Glutamatergic neuron (in vitro differentiated cells): ENCODE results near the gene ARL14. TPM values are rescaled to one million over a fixed set of nuclear protein-coding genes. Genes with fewer than 3 reads are reported as not detected.
A peak's percentile ranks its signal among the peaks of the same experiment; 100 is the strongest.
"Not testable (repeated sequence)": the region's sequence is repeated elsewhere in the genome, so short reads cannot be mapped to it uniquely, and the experiment has no call there.

Source experiments
- DNase-seq: peaks from one replicate; pipeline ENCODE4 v3.0.0; 2022
- H3K27ac Mint-ChIP-seq: one replicate; pipeline ENCODE4 v1.8.0; 2020; ENCODE audit warnings: mild to moderate bottlenecking, mixed read lengths, inconsistent platforms; ENCODE audit not compliant: unreplicated experiment
- H3K27me3 Mint-ChIP-seq: one replicate; pipeline ENCODE4 v1.8.0; 2020; ENCODE audit warnings: mild to moderate bottlenecking, moderate library complexity, mixed read lengths, inconsistent platforms; ENCODE audit not compliant: unreplicated experiment
- H3K36me3 Mint-ChIP-seq: one replicate; pipeline ENCODE4 v1.8.0; 2020; ENCODE audit warnings: mild to moderate bottlenecking, mixed read lengths, inconsistent platforms; ENCODE audit not compliant: unreplicated experiment
- H3K4me1 Mint-ChIP-seq: one replicate; pipeline ENCODE4 v1.8.0; 2020; ENCODE audit warnings: mild to moderate bottlenecking, low read depth, mixed read lengths, inconsistent platforms; ENCODE audit not compliant: unreplicated experiment
- H3K4me3 Mint-ChIP-seq: one replicate; pipeline ENCODE4 v1.8.0; 2020; ENCODE audit warnings: mild to moderate bottlenecking, mixed read lengths, inconsistent platforms; ENCODE audit not compliant: unreplicated experiment
- H3K9me3 Mint-ChIP-seq: one replicate; pipeline ENCODE4 v1.8.0; 2020; ENCODE audit warnings: mild to moderate bottlenecking, moderate library complexity, mixed read lengths, inconsistent platforms; ENCODE audit not compliant: unreplicated experiment
- total RNA-seq: library from RNA; stranded (reverse); fragmentation: NEBNext Ultra II Directional; extraction: Animal tissue kit (Norgen Biotek cat#: 25700); gene quantifications from one replicate; pipeline ENCODE4 v1.2.1, GENCODE V29; 2021; ENCODE audit not compliant: unreplicated experiment
- TF ChIP-seq, protein P1 (sequence below): fragments of 200-600 bp; sonication (generic); IDR thresholded peaks from one replicate; pipeline ENCODE4 v1.5.0; 2021; ENCODE audit not compliant: partially characterized antibody, unreplicated experiment

Gene ARL14
- total RNA-seq, 1 donor from 2014 or later, result not detected

DNA sequence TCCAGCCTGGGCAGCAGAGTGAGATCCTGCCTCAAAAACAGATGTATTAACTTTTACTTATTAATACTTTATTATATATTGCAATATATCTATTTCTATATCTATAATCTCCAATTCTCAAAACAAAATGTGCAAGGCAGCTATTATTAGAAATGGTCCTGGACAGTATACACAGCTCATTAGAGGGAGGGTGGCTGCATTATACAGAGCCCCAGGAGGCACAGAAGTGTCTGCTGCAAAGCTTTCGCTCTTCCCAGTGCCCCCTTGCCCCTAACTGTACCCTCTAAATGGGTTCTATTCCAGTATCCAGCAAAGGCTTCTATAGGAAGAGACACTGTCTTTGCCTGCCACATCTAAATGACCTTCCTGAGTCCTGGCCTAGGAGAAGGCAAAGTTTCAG is 24.5 kb downstream of the ARL14 start:
- no peaks in the 10 kb centered on the region for H3K9me3 Mint-ChIP-seq
- H3K27ac Mint-ChIP-seq, result no peak overlapping the region
- H3K27me3 Mint-ChIP-seq, result peaks cover 1% of the 10 kb centered on the region
- H3K4me1 Mint-ChIP-seq, result peaks cover 3% of the 10 kb centered on the region
- TF ChIP-seq, protein P1, sequence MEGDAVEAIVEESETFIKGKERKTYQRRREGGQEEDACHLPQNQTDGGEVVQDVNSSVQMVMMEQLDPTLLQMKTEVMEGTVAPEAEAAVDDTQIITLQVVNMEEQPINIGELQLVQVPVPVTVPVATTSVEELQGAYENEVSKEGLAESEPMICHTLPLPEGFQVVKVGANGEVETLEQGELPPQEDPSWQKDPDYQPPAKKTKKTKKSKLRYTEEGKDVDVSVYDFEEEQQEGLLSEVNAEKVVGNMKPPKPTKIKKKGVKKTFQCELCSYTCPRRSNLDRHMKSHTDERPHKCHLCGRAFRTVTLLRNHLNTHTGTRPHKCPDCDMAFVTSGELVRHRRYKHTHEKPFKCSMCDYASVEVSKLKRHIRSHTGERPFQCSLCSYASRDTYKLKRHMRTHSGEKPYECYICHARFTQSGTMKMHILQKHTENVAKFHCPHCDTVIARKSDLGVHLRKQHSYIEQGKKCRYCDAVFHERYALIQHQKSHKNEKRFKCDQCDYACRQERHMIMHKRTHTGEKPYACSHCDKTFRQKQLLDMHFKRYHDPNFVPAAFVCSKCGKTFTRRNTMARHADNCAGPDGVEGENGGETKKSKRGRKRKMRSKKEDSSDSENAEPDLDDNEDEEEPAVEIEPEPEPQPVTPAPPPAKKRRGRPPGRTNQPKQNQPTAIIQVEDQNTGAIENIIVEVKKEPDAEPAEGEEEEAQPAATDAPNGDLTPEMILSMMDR, result no peak
- DNase-seq, result no peak
- no peaks in the 10 kb centered on the region for H3K36me3 Mint-ChIP-seq
- H3K4me3 Mint-ChIP-seq, result no peak overlapping the region

GRCh38 chr3:160702290-160702689 is 25.3 kb downstream of the ARL14 start:
- Mint-ChIP-seq H3K4me1 (peaks cover 8% of the 10 kb centered on the region), H3K4me3 (no peak overlapping the region), H3K9me3 (no peaks in the 10 kb centered on the region), H3K36me3 (no peaks in the 10 kb centered on the region), H3K27me3 (peaks cover 1% of the 10 kb centered on the region), H3K27ac (no peak overlapping the region)
- DNase-seq, result no peak
- TF ChIP-seq, protein P1, result no peak

DNA sequence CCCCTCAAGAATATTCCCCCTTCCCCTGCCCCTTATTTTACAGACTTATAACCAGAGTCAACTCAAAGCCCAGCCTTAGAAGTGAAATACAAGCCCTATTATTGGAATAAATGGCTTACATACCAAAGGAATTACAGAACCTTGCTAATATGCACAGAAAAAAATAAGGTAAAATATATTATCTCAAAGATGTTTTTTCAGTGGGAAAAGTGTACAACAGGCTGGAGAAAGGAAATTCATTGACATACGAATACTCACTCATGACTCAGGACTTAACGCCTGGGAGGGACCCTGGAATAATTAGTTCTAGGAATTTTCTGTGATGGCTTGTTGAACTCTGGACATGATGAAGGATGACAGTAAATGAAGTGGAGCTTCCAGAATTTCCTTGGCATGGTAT is 27.0 kb downstream of the ARL14 start:
- peaks cover 8% of the 10 kb centered on the region for H3K4me1 Mint-ChIP-seq

DNA sequence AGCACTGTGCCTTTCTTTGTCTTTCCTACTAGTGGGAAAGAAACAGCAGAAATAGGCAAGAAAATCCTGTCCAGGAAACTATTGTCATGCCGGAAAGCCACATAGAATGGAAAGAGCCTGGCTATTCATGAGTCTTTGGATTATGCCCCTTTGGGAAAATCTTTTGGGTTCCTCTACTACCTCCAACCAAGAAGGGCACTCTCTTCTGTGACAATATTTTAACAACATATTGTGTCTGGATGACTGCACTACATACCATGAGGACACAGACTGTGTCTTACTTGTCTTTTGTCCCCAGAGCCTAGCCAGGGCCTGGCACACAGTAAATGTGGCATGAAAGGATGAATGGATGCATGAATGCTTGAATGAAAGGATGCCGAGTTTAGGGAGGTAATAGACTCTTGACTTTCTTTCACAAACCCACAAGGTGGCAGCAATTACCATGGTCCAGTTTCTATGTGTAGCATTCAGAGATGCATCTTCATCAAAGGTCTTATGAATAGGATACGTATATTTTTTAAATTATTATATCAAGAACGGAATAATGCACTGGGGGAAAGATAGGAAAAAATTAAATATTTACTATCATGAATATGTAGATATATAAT is 30.3 kb downstream of the ARL14 start:
- TF ChIP-seq, protein P1, result peak; percentile 41
- H3K4me1 Mint-ChIP-seq, result peaks cover 8% of the 10 kb centered on the region
- no peak overlapping the region for H3K27ac Mint-ChIP-seq
- no peaks in the 10 kb centered on the region for H3K9me3 Mint-ChIP-seq
- DNase-seq, result no peak
- H3K27me3 Mint-ChIP-seq, result no peaks in the 10 kb centered on the region
- no peak overlapping the region for H3K4me3 Mint-ChIP-seq
- H3K36me3 Mint-ChIP-seq, result no peaks in the 10 kb centered on the region

More for the DNA sequence above, 27.0 kb downstream of the ARL14 start:
- H3K4me3 Mint-ChIP-seq, result no peak overlapping the region
- no peaks in the 10 kb centered on the region for H3K36me3 Mint-ChIP-seq
- no peak for DNase-seq
- TF ChIP-seq, protein P1, result no peak
- H3K9me3 Mint-ChIP-seq, result no peaks in the 10 kb centered on the region
- peaks cover 1% of the 10 kb centered on the region for H3K27me3 Mint-ChIP-seq
- H3K27ac Mint-ChIP-seq, result no peak overlapping the region

DNA sequence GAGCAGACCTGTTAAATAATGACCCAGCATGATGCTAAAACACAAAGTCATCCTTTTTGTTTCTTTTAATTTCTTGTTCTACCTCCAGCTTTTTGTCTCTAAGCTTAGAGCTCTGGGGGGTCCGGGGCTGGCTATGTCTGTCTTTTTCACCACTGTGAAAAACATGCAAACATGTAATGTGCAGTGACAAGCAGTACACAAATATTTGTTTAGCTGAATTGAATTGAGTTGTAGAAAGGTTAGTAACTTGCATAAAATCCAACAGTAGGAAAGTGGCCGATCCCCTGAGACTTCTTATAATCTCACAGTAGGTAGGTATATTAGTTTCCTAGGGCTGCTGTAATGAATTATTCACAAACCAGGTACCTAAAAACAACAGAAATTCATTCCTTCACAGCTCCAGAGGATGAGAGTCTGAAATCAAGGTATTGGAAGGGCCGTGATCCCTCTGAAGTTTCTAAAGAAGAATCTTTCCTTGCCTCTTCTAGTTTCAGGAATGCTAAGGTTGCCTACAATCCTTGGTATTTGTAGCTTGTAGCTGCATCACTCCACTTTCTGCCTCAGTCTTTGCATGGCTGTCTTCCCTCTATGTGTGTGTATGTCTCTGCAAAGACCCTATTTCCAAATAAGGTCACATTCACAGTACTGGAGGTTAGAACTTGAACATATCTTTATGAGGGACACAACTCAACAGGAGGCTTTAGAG is 32.7 kb downstream of the ARL14 start:
- Mint-ChIP-seq H3K9me3 (no peaks in the 10 kb centered on the region), H3K4me3 (no peak overlapping the region), H3K4me1 (peaks cover 8% of the 10 kb centered on the region), H3K36me3 (no peaks in the 10 kb centered on the region), H3K27me3 (no peaks in the 10 kb centered on the region), H3K27ac (no peak overlapping the region)
- DNase-seq, result no peak
- TF ChIP-seq, protein P1, result no peak

GRCh38 chr3:160713144-160713543 is 36.2 kb downstream of the ARL14 start:
- H3K36me3 Mint-ChIP-seq, H3K27ac Mint-ChIP-seq, H3K4me3 Mint-ChIP-seq, DNase-seq, H3K4me1 Mint-ChIP-seq, H3K27me3 Mint-ChIP-seq, H3K9me3 Mint-ChIP-seq: not testable (repeated sequence)
